Body of pancreas (tissue), 4 donors: ENCODE measurements around the gene WRNIP1.

Experiments
- CTCF ChIP-seq, 7 experiments: fragments of 450-650 bp in 4 of 7; fragments of 200-600 bp in 3 of 7; sonication (generic) in 3 of 7; IDR thresholded peaks; one replicate each; pipeline ENCODE4 v1.5.1; 2016 to 2019; ENCODE audit warnings: antibody characterized with exemption in 7 of 7
- POLR2A ChIP-seq, 3 donors: fragments of 450-650 bp; IDR thresholded peaks; one replicate each; pipeline ENCODE4 v1.6.1; 2016; ENCODE audit warnings: antibody characterized with exemption in 3 of 3, mild to moderate bottlenecking in 2 of 3

GRCh38 chr6:2794171-2794730 lies 29.1 kb downstream of the WRNIP1 start:
- TF ChIP-seq CTCF (IDR thresholded peaks at IDR 0.05) (no peak), POLR2A (IDR thresholded peaks at IDR 0.05) (no peak)
